ENCODE measurements around the gene RAMP1. TPM values are rescaled to one million over a fixed set of nuclear protein-coding genes. Genes with fewer than 3 reads are reported as not detected.
A peak's percentile ranks its signal among the peaks of the same experiment; 100 is the strongest.

RAMP1 gene
- total and polyA plus RNA-seq, 9 of the 15 experiments (the other 6 are each of a cell fraction or from before 2014, with no cell fraction given), result 0.72 to 0.77 TPM; not detected in 7

DNA sequence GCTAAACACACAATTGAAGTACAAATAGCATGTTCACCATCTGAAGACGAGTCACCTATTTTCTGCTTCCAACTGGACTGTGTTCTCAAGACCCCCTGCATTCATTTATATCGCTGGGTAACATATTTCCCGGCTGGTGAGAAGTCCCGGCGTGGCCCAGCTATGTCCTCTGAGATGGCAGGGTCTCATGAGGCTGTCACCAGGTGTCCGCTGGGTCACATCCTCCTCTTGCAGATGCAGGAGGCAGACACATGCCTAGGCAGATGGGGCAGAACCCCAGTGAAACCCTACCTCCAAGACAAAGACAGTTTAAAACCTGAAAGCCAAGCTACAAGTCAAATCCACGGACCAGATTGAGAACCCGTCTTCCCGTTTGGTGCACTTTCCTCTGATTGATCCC is 70.6 kb downstream of the RAMP1 start (continued):
- TF ChIP-seq, protein P1, sequence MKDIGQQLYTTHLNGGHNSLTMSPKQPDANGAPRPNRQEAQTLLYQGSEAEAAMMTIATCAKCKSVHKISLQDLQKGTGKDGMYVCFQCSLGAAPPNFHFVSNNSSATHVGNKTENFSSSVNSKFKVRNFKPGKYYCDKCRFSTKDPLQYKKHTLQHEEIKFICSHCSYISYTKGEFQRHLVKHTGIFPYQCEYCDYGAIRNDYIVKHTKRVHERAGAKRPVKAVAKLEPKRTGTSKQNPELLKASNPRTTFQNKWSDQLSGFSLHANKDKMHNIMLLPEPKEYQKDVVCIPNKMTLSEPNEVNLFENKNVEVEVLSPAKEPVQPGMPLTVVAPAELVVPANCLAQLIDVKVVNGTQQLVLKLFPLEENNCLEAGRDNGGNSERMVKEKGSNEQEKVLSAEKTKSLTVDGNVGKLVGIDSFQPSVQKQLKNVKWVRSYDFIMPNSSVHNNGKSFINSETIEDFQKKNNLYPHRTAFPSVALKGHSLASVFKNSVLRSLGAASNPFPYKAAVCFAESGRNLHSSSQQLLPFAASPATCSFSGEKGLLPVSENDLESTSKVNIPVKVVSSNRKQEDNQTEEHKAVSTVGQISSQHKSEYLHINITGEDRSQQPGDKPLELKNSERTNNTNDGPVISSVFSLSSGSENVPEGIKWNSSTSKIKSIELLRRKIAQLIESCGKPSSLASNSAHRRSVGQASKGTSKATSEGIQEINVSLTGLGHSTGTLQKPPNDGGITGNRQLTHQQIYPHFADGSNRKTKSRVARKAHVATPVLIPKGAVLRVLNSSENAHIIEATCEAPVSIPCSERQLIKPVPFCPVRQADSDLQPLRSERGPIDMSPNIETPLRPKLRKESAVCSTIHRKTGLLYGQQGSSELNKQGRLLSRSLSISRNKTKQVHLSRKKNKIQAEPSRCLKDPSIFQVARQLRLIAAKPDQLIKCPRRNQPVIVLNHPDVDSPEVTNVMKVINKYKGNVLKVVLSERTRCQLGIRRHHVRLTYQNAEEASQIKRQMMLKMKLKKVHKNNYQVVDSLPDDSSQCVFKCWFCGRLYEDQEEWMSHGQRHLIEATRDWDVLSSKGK (CRISPR knock-in tag; IDR thresholded peaks at IDR 0.05), result no peak
- TF ChIP-seq CBX1 (IDR thresholded peaks at IDR 0.05; ENCODE audit: low read depth), result no peak
- TF ChIP-seq ASH1L (IDR thresholded peaks at IDR 0.05; ENCODE audit: borderline replicate concordance, low read depth, partially characterized antibody), result no peak
- no peak for TF ChIP-seq KLF6 (CRISPR knock-in tag; IDR thresholded peaks at IDR 0.05; ENCODE audit: borderline replicate concordance)

DNA sequence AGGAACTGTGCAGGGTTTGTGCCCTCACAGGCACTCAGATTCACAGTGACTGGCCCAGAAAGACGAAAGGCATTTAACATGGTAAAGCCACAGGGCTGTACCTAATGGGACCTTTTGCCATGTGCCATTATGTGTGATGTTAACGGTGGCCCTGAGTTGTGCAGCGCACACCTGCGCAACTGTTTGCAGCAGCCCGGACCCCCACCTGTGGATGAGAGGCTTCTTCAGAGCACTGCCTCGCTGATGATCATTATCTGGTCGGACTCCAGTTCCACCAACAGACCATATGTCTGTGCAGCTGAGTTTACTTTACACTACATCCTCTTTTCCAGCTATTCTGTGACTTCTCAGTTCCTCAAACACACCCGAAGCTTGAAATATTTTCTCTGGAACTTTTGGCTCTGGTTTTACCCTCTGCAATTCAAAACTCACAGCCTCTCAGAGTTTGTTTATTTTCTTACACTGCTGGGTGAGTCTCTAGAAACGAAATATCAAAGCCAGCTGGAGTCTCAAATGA is 71.8 kb downstream of the RAMP1 start:
- ATAC-seq, result no peak
- H3K36me3 ChIP-seq (ENCODE audit: control insufficient read depth, insufficient read depth, low read length), result no peaks in the 10 kb centered on the region
- POLR2A ChIA-PET, result no interaction called here
- no peaks in the 10 kb centered on the region for H3K9me1 ChIP-seq (ENCODE audit: control insufficient read depth, insufficient read depth, low read length)
- no peak for DNase-seq (ENCODE audit: extremely low read depth in 1 of 4, low spot score in 3 of 4)
- H3K27me3 ChIP-seq (ENCODE audit: control insufficient read depth in 2 of 2, insufficient read depth in 2 of 2, low read length in 2 of 2), result no peaks in the 10 kb centered on the region
- no TSS peak for BruUV-seq (replicated peaks)
- H3K4me1 ChIP-seq (replicated peaks in 1 of 2; ENCODE audit: control insufficient read depth in 2 of 2, insufficient read depth in 2 of 2, low read length in 2 of 2), result peaks cover 4 to 5% of the 10 kb centered on the region in 2 experiments; a peak in 3 of 5 replicates
- no peak overlapping the region for H3K27ac ChIP-seq (ENCODE audit: extremely low read depth, low read depth, low read length)
- peaks cover 1% of the 10 kb centered on the region; the same call in 1 of the 2 replicates for H3K9me3 ChIP-seq (replicated peaks; ENCODE audit: control insufficient read depth, insufficient read depth, low read depth, low read length)
- H3K9ac ChIP-seq (ENCODE audit: insufficient read depth in 1 of 2, low read depth in 2 of 2, low read length in 2 of 2), result no peak overlapping the region
- H3K79me2 ChIP-seq (ENCODE audit: control insufficient read depth, insufficient read depth, low read length), result no peaks in the 10 kb centered on the region
- CTCF ChIA-PET (ENCODE audit: low intra/inter-chr PET ratio), result no interaction called here
- H2AFZ ChIP-seq (ENCODE audit: low read depth, low read length), result peak overlapping the region; percentile 19; the same call in 1 of the 2 replicates
- WGBS (ENCODE audit: insufficient coverage, low coverage, missing lambda C conversion rate), result 42% methylated on average over 8 of the region's 9 CpGs
- FAIRE-seq, result no peak
- intact Hi-C loops (cut with micrococcal nuclease) (no loop called here), in situ Hi-C loops (cut with MboI) (no loop called here)
- no peaks in the 10 kb centered on the region for H4K20me1 ChIP-seq (replicated peaks; ENCODE audit: control insufficient read depth, insufficient read depth, low read length)
- no peak overlapping the region for H3K4me2 ChIP-seq (ENCODE audit: insufficient read depth, low read length)
- no peak overlapping the region for H3K4me3 ChIP-seq
- TF ChIP-seq ZNF133 (CRISPR knock-in tag; IDR thresholded peaks at IDR 0.05) (no peak), SPI1 (IDR thresholded peaks at IDR 0.05; ENCODE audit: borderline replicate concordance, low read depth, low read length) (peak; percentile 46; the same call in 1 of the 2 replicates)
